Vein endothelial cell (primary cell): ENCODE measurements around the gene WNT2. TPM values are rescaled to one million over a fixed set of nuclear protein-coding genes. Genes with fewer than 3 reads are reported as not detected.

ENCODE experiments used
- small RNA-seq: library from RNA; depleted of rRNA; stranded (forward); fragments of <200 nt; gene quantifications from one replicate; pipeline ENCODE3, GENCODE V24; 2012
- total RNA-seq: library from RNA; depleted of rRNA; stranded (reverse); fragments of >200 nt; gene quantifications from 2 replicates; pipeline ENCODE4 v1.2.3, GENCODE V29; 2012

Gene WNT2
- total RNA-seq: under 0.01 and 0.10 TPM in 2 replicates

GRCh38 chr7:117322741-117323304 lies at the start of gene WNT2:
WNT2 (minus strand) TSS chr7:117323058; CDS start chr7:117322989, 69 bp downstream.

Small RNA genes lying within 50 kb of the gene (small RNA-seq; reads per million reads assigned to genes)
- not detected for gene MTCYBP6

Other genes starting within 250 kb of the WNT2 start
- gene ASZ1, start 104.4 kb upstream of the WNT2 start, total RNA-seq: not detected in 2 replicates
- not detected in 2 replicates for gene CFTR, start 157.0 kb upstream of the WNT2 start, total RNA-seq